Gastroesophageal sphincter (tissue), 4 donors: ENCODE results near the gene BIRC2. TPM values are rescaled to one million over a fixed set of nuclear protein-coding genes. Genes with fewer than 3 reads are reported as not detected.

Experiments used
- ATAC-seq: fragments of 150-250 bp; one replicate; pipeline ENCODE4 v1.9.1; 2016; ENCODE audit warnings: mild to moderate bottlenecking, moderate library complexity
- H3K27ac ChIP-seq, 4 donors: fragments of 200-600 bp; sonication (generic) in 3 of 4; 1 replicate in 3 of 4; 2 replicates in 1 of 4; pipeline ENCODE4 v1.5.1; 2016 to 2019
- H3K27me3 ChIP-seq: fragments of 200-600 bp; sonication (generic); one replicate; pipeline ENCODE4 v1.5.1; 2019
- H3K36me3 ChIP-seq, 2 donors: fragments of 200-600 bp; sonication (generic); one replicate each; pipeline ENCODE4 v1.5.1; 2019; ENCODE audit warnings: control low read depth in 1 of 2
- H3K4me1 ChIP-seq, 3 donors: fragments of 200-600 bp; sonication (generic); 1 replicate in 2 of 3; 2 replicates in 1 of 3; pipeline ENCODE4 v1.5.1; 2016 to 2019; ENCODE audit warnings: control low read depth in 2 of 3
- H3K4me3 ChIP-seq, 2 donors: fragments of 200-600 bp; sonication (generic); one replicate each; pipeline ENCODE4 v1.5.1; 2019; ENCODE audit warnings: mild to moderate bottlenecking in 1 of 2, moderate library complexity in 1 of 2
- H3K9me3 ChIP-seq, 3 donors: fragments of 200-600 bp; sonication (generic); one replicate each; pipeline ENCODE4 v1.5.1; 2017 to 2019; ENCODE audit warnings: control low read depth in 2 of 3
- EP300 ChIP-seq: sonication (generic); formaldehyde crosslinking; IDR thresholded peaks from one replicate; pipeline ENCODE4 v1.6.1; 2017; ENCODE audit warnings: antibody characterized with exemption, mild to moderate bottlenecking
- POLR2A ChIP-seq, 2 donors: fragments of 450-650 bp; IDR thresholded peaks; one replicate each; pipeline ENCODE4 v1.6.1; 2017; ENCODE audit warnings: antibody characterized with exemption in 2 of 2, mild to moderate bottlenecking in 2 of 2, moderate library complexity in 1 of 2
- POLR2AphosphoS5 ChIP-seq: sonication (generic); formaldehyde crosslinking; IDR thresholded peaks from one replicate; pipeline ENCODE4 v1.6.1; 2017; ENCODE audit warnings: antibody characterized with exemption
- WGBS, 2 donors: methylation state at CpG; one replicate each; pipeline ENCODE4 v1.1.5; 2018; ENCODE audit warnings: low coverage in 1 of 2; 5-methylcytosine and 5-hydroxymethylcytosine counted together
- total RNA-seq, 4 donors: library from RNA; depleted of rRNA; stranded (reverse); fragments of >200 nt; gene quantifications; one replicate each; pipeline ENCODE4 v1.1.0, GENCODE V29; 2016
- TF ChIP-seq, protein P1 (sequence below), 4 experiments: fragments of 200-600 bp in 2 of 4; fragments of 450-650 bp in 2 of 4; sonication (generic) in 1 of 4; IDR thresholded peaks; one replicate each; pipeline ENCODE4 v1.5.1; 2017 to 2019; ENCODE audit warnings: antibody characterized with exemption in 4 of 4, mild to moderate bottlenecking in 2 of 4, moderate library complexity in 2 of 4

The BIRC2 gene
- total RNA-seq, 4 donors from 2014 or later: 22.4 to 58.2 (median 34.0) TPM

DNA sequence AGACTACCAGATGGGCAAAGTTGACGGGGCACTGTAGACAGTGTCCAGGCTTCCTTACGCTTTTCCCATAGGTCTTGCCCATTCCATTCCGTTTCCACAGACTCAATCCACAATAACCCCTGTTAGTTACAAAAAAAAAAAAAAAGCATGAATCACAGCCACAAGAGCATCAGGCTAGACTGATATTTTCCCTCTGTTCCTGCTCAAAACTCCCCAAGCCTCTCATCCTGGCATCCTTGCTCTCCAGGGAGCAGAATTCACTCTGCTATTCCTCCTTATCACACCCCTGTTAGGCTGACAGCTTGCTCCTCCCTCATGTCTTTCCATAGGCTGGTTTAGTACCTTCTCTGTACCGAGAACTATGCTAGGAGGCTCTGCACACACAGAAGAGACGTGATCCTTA is 63.4 kb downstream of the BIRC2 start:
- no peaks in the 10 kb centered on the region for H3K9me3 ChIP-seq
- no peak overlapping the region for H3K27ac ChIP-seq
- H3K36me3 ChIP-seq: peaks cover 0 to 9% of the 10 kb centered on the region in 2 donors
- H3K4me1 ChIP-seq: peaks cover 0 to 30% (median 0%) of the 10 kb centered on the region in 3 donors
- no peak overlapping the region for H3K4me3 ChIP-seq
- ATAC-seq: no peak
- TF ChIP-seq POLR2AphosphoS5 (no peak), EP300 (no peak), POLR2A (IDR thresholded peaks at IDR 0.05) (no peak)
- TF ChIP-seq, protein P1, sequence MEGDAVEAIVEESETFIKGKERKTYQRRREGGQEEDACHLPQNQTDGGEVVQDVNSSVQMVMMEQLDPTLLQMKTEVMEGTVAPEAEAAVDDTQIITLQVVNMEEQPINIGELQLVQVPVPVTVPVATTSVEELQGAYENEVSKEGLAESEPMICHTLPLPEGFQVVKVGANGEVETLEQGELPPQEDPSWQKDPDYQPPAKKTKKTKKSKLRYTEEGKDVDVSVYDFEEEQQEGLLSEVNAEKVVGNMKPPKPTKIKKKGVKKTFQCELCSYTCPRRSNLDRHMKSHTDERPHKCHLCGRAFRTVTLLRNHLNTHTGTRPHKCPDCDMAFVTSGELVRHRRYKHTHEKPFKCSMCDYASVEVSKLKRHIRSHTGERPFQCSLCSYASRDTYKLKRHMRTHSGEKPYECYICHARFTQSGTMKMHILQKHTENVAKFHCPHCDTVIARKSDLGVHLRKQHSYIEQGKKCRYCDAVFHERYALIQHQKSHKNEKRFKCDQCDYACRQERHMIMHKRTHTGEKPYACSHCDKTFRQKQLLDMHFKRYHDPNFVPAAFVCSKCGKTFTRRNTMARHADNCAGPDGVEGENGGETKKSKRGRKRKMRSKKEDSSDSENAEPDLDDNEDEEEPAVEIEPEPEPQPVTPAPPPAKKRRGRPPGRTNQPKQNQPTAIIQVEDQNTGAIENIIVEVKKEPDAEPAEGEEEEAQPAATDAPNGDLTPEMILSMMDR (IDR thresholded peaks at IDR 0.05): no peak
- 66 to 75% methylated on average over 4 to 5 of the region's 5 CpGs for WGBS, 2 donors
- no peaks in the 10 kb centered on the region for H3K27me3 ChIP-seq

- no peak for ATAC-seq
- H3K9me3 ChIP-seq: peaks cover 0 to 3% (median 0%) of the 10 kb centered on the region in 3 donors
- H3K4me1 ChIP-seq: peaks cover 0 to 30% (median 0%) of the 10 kb centered on the region in 3 donors
- 89 to 95% methylated on average over 5 to 7 of the region's 7 CpGs for WGBS, 2 donors
- TF ChIP-seq POLR2A (IDR thresholded peaks at IDR 0.05): no peak
- TF ChIP-seq, protein P1 (IDR thresholded peaks at IDR 0.05): no peak
- TF ChIP-seq EP300: no peak
- TF ChIP-seq POLR2AphosphoS5: no peak
- H3K4me3 ChIP-seq: no peak overlapping the region
- H3K36me3 ChIP-seq: peaks cover 0 to 5% of the 10 kb centered on the region in 2 donors
- H3K27ac ChIP-seq: no peak overlapping the region
- no peaks in the 10 kb centered on the region for H3K27me3 ChIP-seq
These were observed 64.1 kb downstream of the BIRC2 start for GRCh38 chr11:102411142-102411541.

GRCh38 chr11:102413497-102413896 is 66.5 kb downstream of the BIRC2 start:
- Histone ChIP-seq H3K36me3 (no peaks in the 10 kb centered on the region), H3K4me1 (peaks cover 0 to 12% (median 0%) of the 10 kb centered on the region in 3 donors), H3K27ac (no peak overlapping the region), H3K27me3 (no peaks in the 10 kb centered on the region), H3K4me3 (no peak overlapping the region), H3K9me3 (peaks cover 0 to 16% (median 0%) of the 10 kb centered on the region in 3 donors)
- 93 to 100% methylated on average over 2 to 3 of the region's 4 CpGs for WGBS, 2 donors
- TF ChIP-seq, protein P1 (IDR thresholded peaks at IDR 0.05): no peak
- TF ChIP-seq EP300 (no peak), POLR2A (IDR thresholded peaks at IDR 0.05) (no peak), POLR2AphosphoS5 (no peak)
- no peak for ATAC-seq

GRCh38 chr11:102414559-102414958 is 67.5 kb downstream of the BIRC2 start:
- Histone ChIP-seq H3K4me3 (no peak overlapping the region), H3K9me3 (peaks cover 0 to 16% (median 0%) of the 10 kb centered on the region in 3 donors), H3K36me3 (no peaks in the 10 kb centered on the region), H3K4me1 (peaks cover 0 to 12% (median 0%) of the 10 kb centered on the region in 3 donors), H3K27me3 (no peaks in the 10 kb centered on the region), H3K27ac (no peak overlapping the region)
- WGBS, 2 donors: 92 to 100% methylated on average over 2 of the region's 2 CpGs
- ATAC-seq: no peak
- TF ChIP-seq EP300: no peak
- no peak for TF ChIP-seq POLR2A (IDR thresholded peaks at IDR 0.05)
- TF ChIP-seq POLR2AphosphoS5: no peak

GRCh38 chr11:102415304-102415916 is 68.4 kb downstream of the BIRC2 start:
- WGBS, 2 donors: 73% methylated on average over 1 of the region's 1 CpG; no CpG with 5 or more reads in 1 of the 2 donors
- H3K36me3 ChIP-seq: no peaks in the 10 kb centered on the region
- no peak for ATAC-seq
- peaks cover 0 to 13% (median 0%) of the 10 kb centered on the region in 3 donors for H3K4me1 ChIP-seq
- H3K4me3 ChIP-seq: no peak overlapping the region
- H3K9me3 ChIP-seq: peaks cover 0 to 16% (median 0%) of the 10 kb centered on the region in 3 donors
- H3K27ac ChIP-seq: no peak overlapping the region
- H3K27me3 ChIP-seq: no peaks in the 10 kb centered on the region
- TF ChIP-seq, protein P1 (IDR thresholded peaks at IDR 0.05): no peak
- TF ChIP-seq EP300: no peak
- TF ChIP-seq POLR2AphosphoS5: no peak
- no peak for TF ChIP-seq POLR2A (IDR thresholded peaks at IDR 0.05)
